ENCODE results near the gene CA10.

CA10 gene

DNA sequence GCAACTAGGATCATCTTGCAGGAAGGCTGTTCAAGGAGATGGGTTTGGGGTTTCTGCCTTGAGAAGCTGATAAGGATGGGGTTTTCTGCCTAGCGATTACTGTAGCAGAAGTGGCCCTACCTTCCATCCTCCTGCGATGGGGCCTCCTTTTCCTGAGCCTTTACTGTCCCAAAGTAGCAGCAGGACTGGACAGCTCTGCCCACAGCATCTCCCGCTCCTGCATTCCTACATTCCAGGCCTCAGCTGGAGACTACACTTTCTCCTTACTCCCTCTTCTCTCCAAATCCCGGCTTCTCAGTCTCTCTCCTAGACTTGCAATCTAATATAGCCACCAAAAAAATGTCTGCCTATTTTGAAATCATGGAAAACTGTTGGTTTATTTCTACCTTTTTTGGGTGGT lies 355.4 kb downstream of the CA10 start:
- DNase-seq (ENCODE audit: low read depth, low spot score), result no peak
- H3K4me3 ChIP-seq (ENCODE audit: low read length), result no peak overlapping the region

DNA sequence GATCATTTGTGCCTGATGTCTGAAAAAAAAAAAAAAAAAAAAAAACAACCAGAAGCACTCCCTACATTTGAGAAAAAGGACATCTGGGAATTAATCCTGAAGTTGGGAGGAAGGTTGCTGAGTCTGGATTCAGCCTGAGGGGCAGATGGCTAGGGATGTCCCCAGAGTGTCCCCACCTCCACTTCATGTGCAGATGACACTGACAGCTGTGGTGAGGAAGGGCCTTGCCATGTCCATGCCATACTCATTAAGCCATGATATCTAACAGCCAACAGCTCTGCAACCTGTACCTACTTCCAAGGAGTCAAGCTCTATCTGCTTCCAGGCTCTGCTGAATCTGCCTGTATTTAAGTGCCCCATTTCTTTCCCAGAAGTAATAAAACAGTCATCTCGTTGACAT lies 356.0 kb downstream of the CA10 start:
- H3K4me3 ChIP-seq (ENCODE audit: low read length), result no peak overlapping the region

DNA sequence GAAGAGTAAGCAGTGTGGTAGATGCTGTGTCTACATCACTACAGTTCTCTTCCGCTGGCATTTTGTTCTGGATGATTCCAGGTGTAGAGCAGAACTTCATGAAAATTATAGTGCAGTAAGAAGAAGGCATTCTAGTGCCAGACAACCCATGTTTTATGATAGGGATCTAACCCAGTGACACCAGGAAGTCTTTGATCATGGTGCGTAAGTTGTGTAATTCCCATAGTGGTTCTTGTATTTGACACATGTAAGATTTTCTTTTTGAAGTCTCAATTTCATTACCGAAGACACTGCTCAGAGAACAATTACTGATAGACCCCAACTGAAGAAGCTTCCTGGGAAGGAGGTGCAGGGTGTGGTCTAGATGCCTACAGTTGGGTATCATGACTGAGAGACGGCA lies 356.9 kb downstream of the CA10 start:
- H3K4me3 ChIP-seq (ENCODE audit: low read length), result no peak overlapping the region
- peak; percentile 59 for DNase-seq (ENCODE audit: low read depth, low spot score)

More for the DNA sequence above, 356.0 kb downstream of the CA10 start:
- no peak for DNase-seq (ENCODE audit: low read depth, low spot score)

DNA sequence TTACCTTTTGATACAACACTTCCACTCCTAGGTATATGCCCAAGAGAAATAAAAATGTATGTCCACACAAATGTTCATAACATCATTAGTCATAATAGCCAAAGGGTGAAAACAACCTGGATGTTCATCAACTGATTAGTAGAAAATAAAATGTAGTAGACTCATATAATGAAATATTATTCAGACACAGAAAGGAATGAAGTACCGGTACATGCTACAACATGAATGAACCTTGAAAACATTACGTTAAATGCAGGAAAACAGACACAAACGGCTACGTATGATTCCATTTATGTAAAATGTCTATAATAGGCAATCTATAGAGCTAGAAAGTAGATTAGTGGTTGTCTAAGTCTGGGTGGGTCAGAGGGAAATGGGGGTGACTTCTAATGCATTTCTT lies 358.5 kb downstream of the CA10 start:
- DNase-seq (ENCODE audit: low read depth, low spot score), result no peak
- no peak overlapping the region for H3K4me3 ChIP-seq (ENCODE audit: low read length)

DNA sequence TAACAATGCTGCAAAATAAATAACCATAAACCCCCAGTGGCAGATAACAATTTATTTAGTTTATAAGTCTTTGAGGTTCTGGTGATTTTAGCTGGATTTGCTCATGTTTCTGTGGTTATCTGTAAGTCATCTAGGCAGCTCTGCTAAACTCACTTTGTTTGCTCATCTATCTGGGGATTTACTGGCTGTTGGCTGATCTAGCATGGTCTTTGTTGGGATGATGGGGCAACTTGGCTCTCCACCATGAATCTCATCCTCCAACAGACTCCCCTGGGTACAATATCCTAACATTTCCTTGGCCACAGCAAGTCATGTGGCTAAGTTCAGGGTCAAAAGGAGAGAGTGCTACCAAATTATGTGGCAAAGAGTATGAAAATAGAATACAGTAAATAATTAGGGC lies 359.3 kb downstream of the CA10 start:
- no peak overlapping the region for H3K4me3 ChIP-seq (ENCODE audit: low read length)
- DNase-seq (ENCODE audit: low read depth, low spot score), result no peak

DNA sequence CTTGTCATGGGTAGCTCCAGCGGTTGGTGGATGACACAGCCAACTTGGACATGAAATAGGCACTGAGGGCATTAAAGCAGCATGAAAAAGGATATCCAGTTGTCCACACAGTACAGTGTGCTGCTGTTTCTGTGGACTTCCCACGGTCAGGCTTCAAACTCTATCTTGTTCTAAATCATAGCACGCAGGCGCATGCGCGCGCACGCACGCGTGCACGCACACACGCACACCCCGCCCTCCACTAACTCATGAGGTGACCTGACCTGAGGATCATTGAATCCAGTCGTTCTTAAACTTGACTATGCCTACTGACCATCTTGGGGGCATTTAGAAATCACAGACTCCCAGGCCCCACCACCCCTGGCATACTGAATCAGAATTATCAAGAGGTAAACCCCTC lies 361.4 kb downstream of the CA10 start:
- no peak for DNase-seq (ENCODE audit: low read depth, low spot score)
- no peak overlapping the region for H3K4me3 ChIP-seq (ENCODE audit: low read length)

DNA sequence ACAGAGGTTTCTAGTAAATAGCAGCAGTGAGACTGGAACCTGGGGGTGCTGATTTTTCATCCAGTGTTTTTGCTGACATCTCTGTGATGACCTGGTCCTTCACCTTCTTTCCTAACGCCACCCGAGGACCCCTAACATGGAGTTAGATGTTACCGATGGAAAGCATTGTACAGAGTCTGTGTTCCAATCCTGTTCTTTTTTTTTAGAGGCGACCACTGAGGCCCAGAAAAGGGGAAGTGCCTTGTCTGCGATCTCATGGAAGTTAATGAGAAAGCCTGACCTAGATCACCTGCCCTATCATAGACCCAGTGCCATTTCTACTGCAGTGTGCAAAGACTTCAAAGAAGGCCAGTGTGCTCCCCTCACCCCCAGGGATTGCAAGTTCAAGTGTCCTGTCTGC lies 362.5 kb downstream of the CA10 start:
- no peak for DNase-seq (ENCODE audit: low read depth, low spot score)
- H3K4me3 ChIP-seq (ENCODE audit: low read length), result no peak overlapping the region

DNA sequence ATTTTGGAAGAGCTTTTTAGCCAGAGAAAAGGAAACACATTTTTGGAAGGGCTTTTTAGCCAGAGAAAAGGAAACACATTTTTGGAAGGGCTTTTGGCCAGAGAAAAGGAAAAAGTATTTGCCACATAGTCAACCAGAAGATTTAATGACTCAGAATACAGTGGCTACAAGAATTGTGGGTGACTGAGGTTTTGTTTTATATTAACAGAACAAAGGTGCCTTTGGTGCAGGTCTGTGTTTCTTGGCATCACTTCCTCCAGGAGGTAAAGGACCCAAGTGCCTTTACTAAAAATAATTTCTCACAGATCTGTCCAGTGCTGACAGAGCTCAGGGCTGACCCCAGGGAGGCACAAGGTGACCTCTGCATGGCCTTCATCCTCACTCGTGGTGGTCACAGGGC lies 363.1 kb downstream of the CA10 start:
- DNase-seq (ENCODE audit: low read depth, low spot score), result no peak
- H3K4me3 ChIP-seq (ENCODE audit: low read length), result no peak overlapping the region

DNA sequence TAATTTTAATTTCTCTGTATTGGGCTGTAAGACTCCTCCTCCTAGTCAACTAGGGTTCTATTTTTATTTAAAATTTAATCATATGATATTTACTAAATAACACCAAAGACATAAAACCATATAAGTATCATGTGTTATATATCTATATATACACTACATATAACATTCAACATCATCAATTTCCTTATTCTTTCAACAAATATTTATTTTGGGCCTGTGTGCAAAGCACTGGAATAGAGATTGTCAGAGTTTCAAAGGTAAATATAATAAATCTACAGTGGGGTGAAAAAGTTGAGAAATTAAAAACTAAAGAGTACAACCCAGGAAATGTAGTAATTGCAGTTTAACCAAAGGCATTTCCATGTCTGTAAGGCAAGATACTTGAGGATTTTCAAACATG lies 364.0 kb downstream of the CA10 start:
- no peak overlapping the region for H3K4me3 ChIP-seq (ENCODE audit: low read length)
- no peak for DNase-seq (ENCODE audit: low read depth, low spot score)

DNA sequence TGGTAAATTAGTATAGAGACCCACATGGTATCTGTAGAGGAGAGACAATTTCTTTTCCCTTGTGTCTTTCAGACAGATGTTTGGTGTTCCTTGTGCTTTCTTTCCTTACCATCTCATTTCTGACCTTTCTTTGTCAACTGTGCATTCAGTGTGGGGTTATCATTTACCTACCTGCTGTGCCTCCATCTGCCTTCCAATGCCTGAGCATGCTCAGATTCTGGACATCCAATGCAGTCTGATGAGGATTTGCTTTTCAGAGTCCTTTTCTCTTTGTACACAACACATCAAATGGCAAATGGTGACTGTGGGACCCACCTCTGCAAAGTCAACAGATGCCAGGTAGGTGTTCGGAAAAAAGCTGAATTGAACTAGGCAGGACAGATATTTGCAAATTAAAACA lies 364.8 kb downstream of the CA10 start:
- H3K4me3 ChIP-seq (ENCODE audit: low read length), result no peak overlapping the region
- DNase-seq (ENCODE audit: low read depth, low spot score), result no peak

DNA sequence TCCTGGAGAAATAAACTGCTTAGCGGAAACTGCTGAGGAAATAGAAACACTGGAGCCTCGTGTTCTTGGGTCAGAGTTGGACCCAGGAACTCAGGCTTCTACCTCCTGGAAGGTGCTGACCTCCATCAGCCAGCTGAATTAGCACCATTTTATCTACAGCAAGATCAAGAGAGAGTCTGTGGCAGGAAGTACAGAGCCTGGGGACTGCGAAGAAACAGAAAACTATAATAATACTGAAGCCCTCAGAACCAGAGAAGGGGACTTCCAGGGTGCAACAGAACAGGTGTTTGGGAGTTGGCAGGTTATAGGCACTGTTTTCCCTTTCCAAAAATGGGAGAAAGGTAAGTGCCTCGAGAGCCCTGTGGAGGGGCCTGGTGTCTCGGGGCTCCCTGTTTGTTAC lies 379.7 kb downstream of the CA10 start:
- DNase-seq (ENCODE audit: low read depth, low spot score), result no peak
- H3K4me3 ChIP-seq (ENCODE audit: low read length), result no peak overlapping the region

DNA sequence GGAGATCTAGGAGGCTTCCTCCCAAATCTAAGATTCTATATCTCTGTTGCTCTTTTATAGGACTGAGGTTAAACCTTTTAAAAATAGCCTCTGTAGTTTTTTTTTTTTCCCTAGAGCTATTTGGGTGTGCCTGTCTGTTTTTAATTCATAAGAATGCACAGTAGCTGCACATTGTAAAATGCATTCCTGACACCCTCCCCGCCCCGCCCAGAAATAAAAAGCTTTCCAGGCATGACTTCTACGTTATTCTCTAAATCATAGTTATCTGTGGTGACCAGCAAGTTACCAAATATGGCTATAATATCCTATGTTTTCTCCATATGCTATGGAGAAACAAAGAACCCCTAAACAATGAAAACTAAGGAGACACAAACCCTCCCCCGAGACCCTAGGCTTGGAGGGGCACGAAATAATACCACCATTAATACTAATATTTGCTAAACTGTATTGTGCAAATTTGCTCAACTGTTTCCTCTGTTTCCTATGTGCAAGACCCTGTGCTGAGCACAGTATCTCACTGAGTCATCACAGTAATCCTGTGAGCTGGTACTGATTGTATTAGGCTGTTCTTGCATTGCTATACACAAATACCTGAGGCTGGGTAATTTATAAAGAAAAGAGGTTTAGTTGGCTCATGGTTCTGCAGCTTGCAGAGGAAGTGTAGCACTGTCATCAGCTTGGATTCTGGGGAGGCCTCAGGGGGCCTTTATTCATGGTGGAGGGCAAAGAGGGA lies 388.3 kb downstream of the CA10 start:
- DNase-seq (ENCODE audit: low read depth, low spot score), result no peak
- no peak overlapping the region for H3K4me3 ChIP-seq (ENCODE audit: low read length)

DNA sequence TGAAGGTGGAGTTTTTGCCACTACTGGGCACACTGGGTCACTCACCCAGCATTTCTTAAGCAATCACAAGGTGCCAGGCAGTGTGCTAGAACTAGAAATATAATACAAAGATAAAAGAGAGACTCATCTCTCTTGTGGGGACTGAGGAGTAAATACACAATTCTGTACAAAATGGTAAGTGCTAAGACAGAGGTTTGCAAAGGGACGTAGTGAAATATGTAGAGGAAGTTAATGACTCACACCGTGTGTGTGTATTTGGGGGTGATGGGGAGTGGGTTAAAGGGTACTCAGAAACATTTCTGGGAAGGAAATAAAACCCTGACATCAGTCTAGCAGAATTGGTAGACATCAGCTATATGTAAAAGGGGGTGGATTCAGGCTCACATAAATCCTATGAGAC lies 389.3 kb downstream of the CA10 start:
- no peak for DNase-seq (ENCODE audit: low read depth, low spot score)
- no peak overlapping the region for H3K4me3 ChIP-seq (ENCODE audit: low read length)

DNA sequence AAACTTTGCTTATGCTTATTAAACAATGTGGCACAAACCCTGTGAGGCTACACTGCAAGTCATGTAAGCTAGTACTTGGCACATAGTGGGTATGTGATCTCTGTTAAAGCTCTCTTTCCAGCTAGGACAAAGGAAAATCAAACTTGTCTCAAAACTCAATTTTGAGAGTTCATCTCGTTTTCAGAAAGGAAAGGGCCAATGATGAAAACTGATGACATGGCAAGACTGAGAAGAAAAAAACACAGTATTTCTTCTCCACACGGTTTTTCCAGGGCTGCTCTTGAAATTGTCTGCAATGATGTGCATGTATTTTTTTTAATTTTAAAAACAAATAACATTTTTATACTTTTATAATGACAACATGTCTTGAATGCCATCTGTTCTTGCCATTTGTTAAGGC lies 389.8 kb downstream of the CA10 start:
- H3K4me3 ChIP-seq (ENCODE audit: low read length), result no peak overlapping the region
- no peak for DNase-seq (ENCODE audit: low read depth, low spot score)

DNA sequence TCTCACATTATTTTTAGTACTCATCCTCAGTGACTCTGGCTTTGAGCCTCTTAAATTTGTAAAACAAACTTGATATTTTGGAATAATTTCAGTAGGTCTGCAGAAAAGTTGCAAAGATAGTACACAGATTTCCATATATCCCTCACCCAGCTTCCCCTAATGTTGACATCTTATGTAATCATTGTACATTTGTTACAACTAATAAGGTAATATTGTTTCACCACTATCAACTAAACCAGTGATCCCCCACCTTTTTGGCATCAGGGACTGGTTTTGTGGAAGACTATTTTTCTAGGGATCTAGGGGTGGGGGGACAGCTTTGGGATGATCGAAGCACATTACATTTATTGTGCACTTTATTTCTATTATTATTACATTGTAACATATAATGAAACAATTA lies 391.2 kb downstream of the CA10 start:
- DNase-seq (ENCODE audit: low read depth, low spot score), result no peak

DNA sequence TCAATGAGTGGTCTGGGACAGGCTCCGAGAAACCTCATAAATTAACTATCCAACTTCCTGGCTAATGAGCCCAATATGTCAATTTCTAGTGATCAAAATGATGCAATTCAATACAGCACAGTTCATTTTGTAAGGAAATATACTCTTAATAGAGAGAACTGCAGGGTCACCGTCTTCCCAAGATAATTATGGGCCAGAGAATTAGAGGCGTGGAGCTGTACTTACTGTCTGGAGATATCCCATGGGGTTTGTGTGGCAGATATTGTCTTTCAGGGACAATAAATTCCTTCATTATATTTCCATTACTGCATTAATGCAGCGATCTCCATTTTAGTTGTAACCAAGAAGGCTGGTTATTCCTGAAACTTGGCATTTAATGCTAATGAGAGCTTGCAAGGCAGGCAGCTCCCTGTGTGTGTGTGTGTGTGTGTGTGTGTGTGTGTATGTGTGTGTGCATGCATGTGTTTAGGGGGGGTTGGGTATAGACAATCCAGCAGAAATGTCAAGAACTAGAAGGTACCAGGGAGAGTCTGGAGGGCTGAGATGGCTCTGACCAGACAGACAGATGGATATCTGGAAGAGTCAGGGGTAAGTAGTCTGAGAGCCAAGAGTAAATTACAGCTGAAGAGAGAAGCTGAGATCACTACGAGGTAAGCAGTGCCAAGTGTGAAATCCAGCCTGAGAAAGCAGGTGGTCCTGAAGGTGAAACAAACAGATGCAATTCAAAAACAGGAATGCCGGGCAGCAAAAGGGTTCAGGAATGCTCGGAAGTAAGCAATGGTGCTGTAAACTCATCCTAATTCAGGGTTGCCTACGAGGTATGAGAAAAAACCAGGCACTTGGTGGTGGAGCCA lies 393.0 kb downstream of the CA10 start:
- DNase-seq (ENCODE audit: low read depth, low spot score), result no peak
- no peak overlapping the region for H3K4me3 ChIP-seq (ENCODE audit: low read length)

More for the DNA sequence above, 391.2 kb downstream of the CA10 start:
- H3K4me3 ChIP-seq (ENCODE audit: low read length), result no peak overlapping the region

DNA sequence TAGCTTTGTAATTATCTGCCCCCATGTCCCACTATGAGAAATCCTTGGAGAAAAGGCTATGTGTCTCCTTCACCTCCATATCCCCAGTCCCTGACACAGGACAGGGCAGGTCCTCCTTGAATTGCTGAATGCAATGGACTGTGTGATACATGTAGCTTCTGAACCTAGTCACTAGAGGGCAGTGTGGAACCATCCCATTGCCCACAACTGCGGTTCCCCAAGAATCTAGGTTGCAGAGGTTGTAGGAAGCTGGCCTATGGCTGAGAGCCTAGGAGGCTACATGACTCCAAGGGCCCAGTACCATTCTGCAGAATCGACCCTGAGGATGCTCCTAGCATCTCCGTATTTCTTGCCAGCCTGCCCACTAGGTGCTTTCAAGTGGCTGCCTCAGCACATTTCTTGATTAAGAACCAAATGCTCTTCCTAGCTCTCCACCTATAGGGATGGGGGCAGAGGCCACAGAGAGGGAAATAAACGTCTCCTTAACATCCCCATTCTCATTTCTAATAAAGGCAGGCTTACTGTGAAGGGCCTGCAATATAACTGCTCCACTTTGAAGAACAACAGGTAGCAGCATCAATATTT lies 394.0 kb downstream of the CA10 start:
- no peak overlapping the region for H3K4me3 ChIP-seq (ENCODE audit: low read length)
- peak; percentile 73 for DNase-seq (ENCODE audit: low read depth, low spot score)

DNA sequence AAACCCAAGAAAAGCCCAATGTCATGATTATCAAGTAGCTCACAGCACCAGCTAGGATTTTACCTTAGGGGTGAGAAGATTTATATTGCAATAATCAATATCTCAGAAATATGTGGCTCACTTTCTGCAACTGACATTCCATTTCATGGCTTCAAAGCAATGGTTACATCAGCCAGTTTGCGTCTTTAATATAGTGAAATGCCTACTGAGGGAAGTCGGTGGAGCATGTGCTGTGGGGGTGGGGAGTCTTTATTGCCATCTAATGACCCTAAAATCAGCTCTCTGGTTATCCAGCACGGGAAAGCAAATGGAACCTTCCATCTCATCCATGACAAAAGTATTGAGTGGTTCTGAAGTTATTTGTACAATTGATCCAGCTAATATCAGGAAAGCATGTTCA lies 395.5 kb downstream of the CA10 start:
- no peak for DNase-seq (ENCODE audit: low read depth, low spot score)
- no peak overlapping the region for H3K4me3 ChIP-seq (ENCODE audit: low read length)

DNA sequence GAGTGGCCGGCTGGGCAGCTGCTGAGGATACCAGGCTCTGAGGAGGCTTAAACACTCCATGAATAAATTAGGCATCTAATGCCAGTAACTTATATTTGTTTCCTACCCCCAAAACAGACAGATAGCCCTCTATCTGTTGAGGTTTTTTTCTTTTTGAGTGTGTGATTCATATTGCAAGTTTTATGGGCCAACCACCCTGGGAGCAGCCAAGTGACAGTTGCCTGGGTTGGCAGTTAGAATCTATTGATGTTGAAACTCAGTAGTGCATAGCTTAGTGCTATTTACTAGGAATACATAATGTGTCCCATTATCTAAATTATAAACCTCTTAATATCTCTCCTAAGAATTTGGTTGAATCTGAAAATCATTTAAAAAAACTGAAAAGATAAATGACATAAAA lies 397.4 kb downstream of the CA10 start:
- H3K4me3 ChIP-seq (ENCODE audit: low read length), result no peak overlapping the region
- DNase-seq (ENCODE audit: low read depth, low spot score), result no peak

DNA sequence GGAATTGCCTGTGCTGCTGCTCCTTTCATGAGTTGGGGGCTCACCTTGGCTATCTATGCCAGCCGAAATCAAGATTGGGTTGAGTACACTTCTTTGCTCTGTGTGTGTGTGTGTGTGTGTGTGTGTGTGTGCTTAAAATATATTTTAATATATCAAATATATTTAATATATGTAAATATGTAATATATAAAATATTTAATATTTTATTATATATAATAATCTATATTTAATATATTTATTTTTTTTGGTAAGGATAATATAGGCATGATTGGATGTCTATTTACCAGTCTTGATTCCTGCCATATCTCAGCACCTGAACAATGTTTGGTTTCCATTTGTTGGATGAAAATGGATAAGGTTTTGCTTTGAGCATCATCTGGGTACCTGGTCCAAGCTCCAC lies 399.3 kb downstream of the CA10 start:
- DNase-seq (ENCODE audit: low read depth, low spot score), result no peak

More for the DNA sequence above, 399.3 kb downstream of the CA10 start:
- no peak overlapping the region for H3K4me3 ChIP-seq (ENCODE audit: low read length)

Data from Jurkat, Clone E6-1 (cell line).